NCI-H1105 (cell line): ENCODE results near the gene PIGR.

Source experiments
- DNase-seq: peaks from one replicate; lab custom pipeline; 2025; lab: John Stamatoyannopoulos, UW

PIGR gene

DNA sequence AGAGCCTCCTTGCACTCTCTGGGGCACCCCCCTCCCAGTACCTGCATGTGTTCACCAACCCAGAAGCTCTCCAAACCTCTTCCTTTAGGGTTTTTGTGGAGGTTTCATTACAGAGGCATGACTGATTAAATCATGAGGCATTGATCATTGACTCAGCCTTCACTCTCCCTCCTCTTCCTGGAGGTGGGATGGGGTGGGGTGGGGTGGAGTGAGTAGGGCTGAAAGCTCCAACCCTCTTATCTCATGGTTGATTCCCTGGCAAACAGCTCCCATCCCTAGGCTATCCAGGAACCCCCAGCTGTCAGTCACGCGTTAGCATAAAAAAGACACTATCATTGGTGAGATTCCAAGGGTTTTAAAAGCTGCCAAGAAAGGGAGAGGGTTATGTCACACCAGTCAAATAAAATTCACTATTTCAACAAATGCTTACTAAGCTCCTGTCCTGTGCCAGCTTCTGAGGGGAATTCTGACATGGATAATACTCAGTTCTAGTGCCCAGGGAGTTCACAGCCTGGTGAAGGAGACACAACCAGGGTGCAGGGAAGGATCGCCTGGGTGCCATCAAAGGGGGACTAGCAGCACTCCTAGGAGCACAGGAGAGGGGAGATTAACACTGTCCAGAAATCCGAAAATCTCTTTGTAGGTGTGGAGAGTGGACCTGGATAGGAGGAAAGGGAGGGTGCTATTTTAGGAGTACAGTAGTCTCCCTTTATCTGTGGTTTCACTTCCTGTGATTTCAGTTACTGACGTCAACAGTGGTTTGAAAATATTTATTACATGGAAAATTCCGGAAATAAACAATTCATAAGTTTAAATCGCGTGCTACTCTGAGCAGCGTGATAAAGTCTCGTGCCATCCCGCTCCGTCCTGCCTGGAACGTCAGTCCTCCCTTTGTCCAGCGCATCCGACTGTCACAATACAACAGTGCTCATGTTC lies 55.9 kb downstream of the PIGR start:
- DNase-seq, result no peak

DNA sequence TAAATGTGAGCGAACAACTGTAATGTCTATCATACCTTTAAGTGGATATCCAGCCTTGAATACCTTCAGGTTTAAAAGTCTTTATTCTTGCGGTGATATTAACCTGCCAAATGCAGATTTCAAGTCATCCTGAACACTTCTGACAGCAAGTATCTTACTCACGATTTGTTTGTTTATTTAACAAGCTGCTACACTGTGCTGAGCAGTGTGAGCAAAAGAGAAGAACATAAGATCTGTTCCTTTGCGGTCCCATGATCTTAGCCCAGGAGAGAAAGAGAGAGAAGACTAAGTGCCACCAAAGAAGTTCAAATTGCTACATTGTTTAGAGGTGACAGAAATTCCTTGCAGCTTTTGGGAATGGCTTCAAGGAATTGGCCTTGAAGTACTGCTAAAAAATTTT lies 58.6 kb downstream of the PIGR start:
- no peak for DNase-seq

DNA sequence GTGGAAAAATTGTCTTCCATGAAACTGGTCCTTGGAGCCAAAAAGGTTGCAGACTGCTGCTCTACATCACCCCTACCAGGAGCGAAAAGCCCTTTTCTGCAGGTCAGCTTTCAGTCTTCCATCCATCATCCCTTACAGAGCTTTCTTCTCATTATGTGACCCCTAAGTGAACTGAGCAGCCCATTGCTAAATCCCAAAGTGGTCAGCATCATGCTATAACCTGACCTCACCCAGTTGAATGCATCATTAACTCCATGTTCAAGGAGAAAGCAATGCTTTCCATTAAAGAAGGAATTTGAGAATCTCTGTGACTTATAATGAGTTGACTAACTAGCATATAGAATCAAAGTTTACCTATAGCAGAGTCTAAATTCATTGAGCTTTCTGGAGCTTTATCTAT lies 59.4 kb downstream of the PIGR start:
- no peak for DNase-seq

DNA sequence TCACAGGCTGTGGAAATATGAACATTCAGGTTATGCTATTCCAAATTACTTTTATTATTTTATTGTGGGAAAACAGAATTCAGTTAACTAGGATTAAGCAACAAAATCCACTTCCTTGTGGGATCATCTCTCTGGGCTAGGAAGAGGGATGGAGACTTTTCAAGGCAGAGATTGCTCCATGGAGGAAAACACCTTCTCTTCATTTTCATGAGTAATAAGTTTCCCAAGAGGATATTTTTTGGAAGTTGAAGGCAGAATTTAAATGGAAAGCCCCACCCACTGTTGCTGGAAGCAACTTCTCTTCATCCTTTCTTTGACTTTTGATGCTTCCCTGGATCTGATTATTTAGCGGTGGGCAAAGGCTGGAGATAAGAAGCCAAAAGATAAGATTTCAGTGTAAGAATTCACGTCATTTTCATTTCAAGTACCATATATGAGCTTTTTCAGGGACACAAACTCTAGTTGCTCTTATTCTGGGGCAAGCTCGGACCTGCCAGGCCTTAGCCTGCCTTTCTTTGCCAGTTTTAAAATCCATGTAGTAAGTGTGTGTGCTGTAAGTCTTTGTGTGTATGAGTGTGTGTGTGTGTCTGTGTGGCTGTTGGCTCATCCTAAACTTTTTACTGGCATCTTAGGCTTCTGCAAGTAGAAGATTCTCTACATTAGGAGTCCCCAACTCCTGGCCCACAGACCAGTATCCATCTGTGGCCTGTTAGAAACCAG lies 60.8 kb downstream of the PIGR start:
- no peak for DNase-seq

DNA sequence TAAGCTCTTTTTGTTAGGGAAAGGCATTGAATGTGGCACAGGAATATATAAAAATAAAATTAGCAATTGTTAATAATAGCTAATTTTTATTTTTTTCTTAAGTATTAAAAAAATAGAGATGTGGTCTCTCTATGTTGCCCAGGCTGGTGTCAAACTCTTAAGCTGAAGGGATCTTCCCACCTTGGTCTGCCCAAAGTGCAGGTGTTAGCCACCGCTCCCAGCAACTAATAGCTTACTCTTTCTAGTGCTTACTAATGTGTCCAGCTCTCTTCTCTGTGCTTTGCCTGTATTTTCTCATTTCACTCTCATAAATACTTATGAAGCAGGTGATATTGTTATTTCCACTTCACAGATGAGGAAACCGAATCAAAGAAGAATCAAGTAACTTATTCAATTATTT lies 62.4 kb downstream of the PIGR start:
- no peak for DNase-seq

DNA sequence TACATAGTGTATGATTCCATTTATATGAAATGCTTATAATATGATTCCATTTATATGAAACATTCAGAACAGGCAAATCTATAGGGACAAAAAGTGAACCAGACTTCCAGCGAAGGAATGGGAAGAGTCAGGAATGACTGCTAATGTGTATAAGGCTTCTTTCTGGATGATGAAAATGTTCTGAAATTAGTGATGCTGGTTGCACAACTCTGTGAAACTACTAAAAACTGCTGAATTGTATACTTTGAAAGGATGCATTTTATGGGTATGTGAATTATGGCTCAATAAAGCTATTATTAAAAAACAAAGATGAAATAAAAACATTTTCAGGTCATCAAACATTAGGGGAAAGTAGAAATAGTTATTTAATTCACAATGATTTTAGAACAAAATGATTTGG lies 63.1 kb downstream of the PIGR start:
- no peak for DNase-seq

DNA sequence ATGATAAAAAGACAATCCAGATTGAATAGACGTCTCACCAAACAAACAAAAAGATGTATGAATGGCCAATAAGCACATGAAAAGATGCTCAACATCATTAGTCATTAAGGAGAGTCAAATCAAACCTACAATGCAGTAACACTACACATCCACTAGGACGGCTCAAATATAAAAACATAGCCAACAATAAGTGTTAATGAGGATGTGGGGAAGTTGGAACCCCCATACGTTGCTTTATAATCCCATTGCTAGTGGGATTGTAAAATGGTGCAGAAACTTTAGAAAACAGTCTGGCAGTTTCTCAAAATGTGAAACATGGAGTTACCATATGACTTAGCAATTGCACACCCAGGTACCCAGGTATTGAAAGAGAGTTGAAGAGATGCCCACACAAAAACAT lies 63.7 kb downstream of the PIGR start:
- DNase-seq, result no peak

DNA sequence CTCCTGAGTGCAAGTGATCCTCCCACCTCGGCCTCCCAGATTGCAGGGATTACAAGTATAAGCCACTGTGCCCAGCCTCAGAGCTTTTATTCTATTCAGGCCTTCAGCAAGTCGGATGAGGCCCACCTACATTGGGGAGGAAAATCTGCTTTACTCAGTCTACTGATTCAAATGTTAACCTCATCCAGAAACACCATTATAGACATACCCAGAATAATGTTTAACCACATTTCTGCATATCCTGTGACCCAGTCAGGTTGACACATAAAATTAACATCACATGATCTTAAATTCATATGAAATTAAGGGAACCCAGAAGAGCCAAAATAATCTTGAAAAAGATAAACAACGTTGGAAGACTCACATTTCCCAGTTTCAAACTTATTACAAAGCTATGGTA lies 66.0 kb downstream of the PIGR start:
- DNase-seq, result no peak
